ENCODE data around the gene RBM34.

- no peak for TF ChIP-seq CTCF (conservative IDR thresholded peaks at IDR 0.05; ENCODE audit: low read length)
- TF ChIP-seq EZH2phosphoT487 (IDR thresholded peaks at IDR 0.05; ENCODE audit: borderline replicate concordance), result no peak
These were observed 53.5 kb downstream of the RBM34 start for GRCh38 chr1:235107368-235108184.

Measured in Loucy (cell line).